ENCODE measurements around the gene CTSF.

GRCh38 chr11:66563832-66564231 is 4.6 kb downstream of the CTSF start:
- TF ChIP-seq ZNF44 (CRISPR knock-in tag; IDR thresholded peaks at IDR 0.05) (no peak), HCFC1 (IDR thresholded peaks at IDR 0.05; ENCODE audit: low read depth, low read length) (no peak), FIP1L1 (IDR thresholded peaks at IDR 0.05; ENCODE audit: borderline replicate concordance, insufficient read depth, low read depth, low read length) (no peak), GABPB1 (CRISPR knock-in tag; IDR thresholded peaks at IDR 0.05) (no peak), ZBTB40 (IDR thresholded peaks at IDR 0.05) (no peak), ZBTB40 (CRISPR knock-in tag; IDR thresholded peaks at IDR 0.05) (no peak), FOSL2 (CRISPR knock-in tag; IDR thresholded peaks at IDR 0.05) (no peak), HDAC6 (IDR thresholded peaks at IDR 0.05; ENCODE audit: low read depth, low read length) (no peak), ZNF296 (CRISPR knock-in tag; conservative IDR thresholded peaks at IDR 0.05) (no peak), TOPORS (CRISPR knock-in tag; IDR thresholded peaks at IDR 0.05) (no peak), GABPA (IDR thresholded peaks at IDR 0.05; ENCODE audit: low read depth, low read length) (no peak), GABPA (CRISPR knock-in tag; IDR thresholded peaks at IDR 0.05; ENCODE audit: low read depth) (no peak)
